ENCODE data around the gene TMEM247. TPM values are rescaled to one million over a fixed set of nuclear protein-coding genes. Genes with fewer than 3 reads are reported as not detected.

Gene TMEM247
- total and polyA plus RNA-seq, 2 experiments from 2014 or later = not detected

DNA sequence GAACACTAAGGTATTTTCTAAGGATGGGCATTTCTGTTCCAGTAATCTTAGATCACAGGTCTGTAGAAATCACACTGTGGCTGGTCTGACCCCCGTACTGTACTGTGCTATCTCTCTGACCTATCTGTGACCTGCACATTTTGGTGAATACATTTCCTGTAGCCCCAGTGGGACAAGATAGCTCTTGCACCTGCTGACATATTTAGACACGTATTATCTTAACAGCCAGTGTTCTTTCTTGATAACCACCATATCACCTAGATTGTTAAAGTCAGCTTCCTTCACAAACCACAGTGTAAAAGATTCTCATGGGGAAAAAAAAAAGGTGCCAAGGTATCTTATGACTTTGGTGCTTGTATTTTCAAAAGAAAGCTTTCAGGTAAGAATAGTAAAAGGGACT, 39.8 kb upstream of the TMEM247 start:
- TF ChIP-seq EZH2phosphoT487 (IDR thresholded peaks at IDR 0.05; ENCODE audit: low read depth, severe bottlenecking, unreplicated experiment) = no peak
- TF ChIP-seq, protein P1, sequence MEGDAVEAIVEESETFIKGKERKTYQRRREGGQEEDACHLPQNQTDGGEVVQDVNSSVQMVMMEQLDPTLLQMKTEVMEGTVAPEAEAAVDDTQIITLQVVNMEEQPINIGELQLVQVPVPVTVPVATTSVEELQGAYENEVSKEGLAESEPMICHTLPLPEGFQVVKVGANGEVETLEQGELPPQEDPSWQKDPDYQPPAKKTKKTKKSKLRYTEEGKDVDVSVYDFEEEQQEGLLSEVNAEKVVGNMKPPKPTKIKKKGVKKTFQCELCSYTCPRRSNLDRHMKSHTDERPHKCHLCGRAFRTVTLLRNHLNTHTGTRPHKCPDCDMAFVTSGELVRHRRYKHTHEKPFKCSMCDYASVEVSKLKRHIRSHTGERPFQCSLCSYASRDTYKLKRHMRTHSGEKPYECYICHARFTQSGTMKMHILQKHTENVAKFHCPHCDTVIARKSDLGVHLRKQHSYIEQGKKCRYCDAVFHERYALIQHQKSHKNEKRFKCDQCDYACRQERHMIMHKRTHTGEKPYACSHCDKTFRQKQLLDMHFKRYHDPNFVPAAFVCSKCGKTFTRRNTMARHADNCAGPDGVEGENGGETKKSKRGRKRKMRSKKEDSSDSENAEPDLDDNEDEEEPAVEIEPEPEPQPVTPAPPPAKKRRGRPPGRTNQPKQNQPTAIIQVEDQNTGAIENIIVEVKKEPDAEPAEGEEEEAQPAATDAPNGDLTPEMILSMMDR (IDR thresholded peaks at IDR 0.05; ENCODE audit: poor library complexity) = no peak
- TF ChIP-seq EZH2 (IDR thresholded peaks at IDR 0.05; ENCODE audit: borderline replicate concordance) = no peak
- Histone ChIP-seq H2AFZ (no peak overlapping the region), H3K4me2 (no peak overlapping the region), H4K20me1 (ENCODE audit: insufficient read depth, poor library complexity, severe bottlenecking) (no peaks in the 10 kb centered on the region), H3K4me3 (no peak overlapping the region), H3K36me3 (replicated peaks; ENCODE audit: insufficient read depth, low read depth) (no peaks in the 10 kb centered on the region), H3K27ac (no peak overlapping the region), H3K4me1 (ENCODE audit: insufficient read depth) (no peaks in the 10 kb centered on the region), H3K27me3 (no peaks in the 10 kb centered on the region), H3K9me3 (ENCODE audit: low read depth) (no peaks in the 10 kb centered on the region), H3K79me2 (no peaks in the 10 kb centered on the region), H3K9me2 (replicated peaks; ENCODE audit: insufficient read depth) (no peaks in the 10 kb centered on the region)
- DNase-seq (ENCODE audit: low spot score) = no peak
- WGBS (ENCODE audit: low lambda C conversion rate, missing lambda C conversion rate) = 39% methylated on average over 2 of the region's 2 CpGs

DNA sequence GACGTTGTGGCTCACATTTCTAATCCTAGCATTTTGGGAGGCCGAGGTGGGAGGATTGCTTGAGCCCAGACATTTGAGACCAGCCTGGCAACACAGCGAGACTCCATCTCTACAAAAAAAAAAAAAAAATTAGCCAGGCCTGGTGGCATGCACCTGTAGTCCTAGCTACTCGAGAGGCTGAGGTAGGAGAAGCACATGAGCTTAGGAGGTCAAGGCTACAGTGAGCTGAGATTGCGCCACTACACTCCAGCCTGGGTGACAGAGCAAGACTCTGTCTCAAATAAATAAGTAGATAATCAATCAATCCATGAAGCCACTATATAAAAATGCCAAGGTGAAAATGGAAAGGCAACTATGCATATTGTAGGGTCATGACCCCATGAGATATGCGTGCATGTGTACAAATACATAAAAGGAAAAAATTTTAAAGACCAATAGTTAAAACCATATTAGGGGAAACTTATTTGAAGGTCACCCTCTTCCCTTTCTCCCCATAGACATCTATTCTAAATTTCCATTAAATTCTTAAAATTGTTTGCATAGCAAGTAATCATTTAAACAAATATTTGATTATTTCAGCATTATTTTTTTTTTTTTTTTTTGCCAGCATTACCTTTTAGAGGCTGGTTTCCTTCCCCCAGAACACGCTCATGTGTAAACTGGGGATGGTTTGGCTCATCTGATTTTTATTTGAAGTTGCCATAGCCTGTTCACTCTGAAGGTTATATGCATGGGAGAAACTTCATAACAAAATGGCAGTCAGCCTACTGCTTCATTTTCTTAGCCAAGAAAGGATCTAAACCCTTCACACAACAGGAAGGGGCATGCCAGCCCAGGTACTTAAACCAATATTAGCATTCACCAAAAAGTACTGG, 37.3 kb upstream of the TMEM247 start:
- 90% methylated on average over 7 of the region's 7 CpGs for WGBS (ENCODE audit: low lambda C conversion rate, missing lambda C conversion rate)
- no peak for DNase-seq (ENCODE audit: low spot score)
- TF ChIP-seq, protein P1 (IDR thresholded peaks at IDR 0.05; ENCODE audit: poor library complexity) = no peak
- TF ChIP-seq EZH2 (IDR thresholded peaks at IDR 0.05; ENCODE audit: borderline replicate concordance) = no peak
- no peak for TF ChIP-seq EZH2phosphoT487 (IDR thresholded peaks at IDR 0.05; ENCODE audit: low read depth, severe bottlenecking, unreplicated experiment)
- Histone ChIP-seq H3K4me1 (ENCODE audit: insufficient read depth) (no peaks in the 10 kb centered on the region), H3K4me2 (no peak overlapping the region), H3K4me3 (no peak overlapping the region), H3K9me3 (ENCODE audit: low read depth) (no peaks in the 10 kb centered on the region), H3K79me2 (no peaks in the 10 kb centered on the region), H3K36me3 (replicated peaks; ENCODE audit: insufficient read depth, low read depth) (no peaks in the 10 kb centered on the region), H3K27me3 (no peaks in the 10 kb centered on the region), H3K27ac (no peak overlapping the region), H4K20me1 (ENCODE audit: insufficient read depth, poor library complexity, severe bottlenecking) (no peaks in the 10 kb centered on the region), H2AFZ (no peak overlapping the region), H3K9me2 (replicated peaks; ENCODE audit: insufficient read depth) (no peaks in the 10 kb centered on the region)

DNA sequence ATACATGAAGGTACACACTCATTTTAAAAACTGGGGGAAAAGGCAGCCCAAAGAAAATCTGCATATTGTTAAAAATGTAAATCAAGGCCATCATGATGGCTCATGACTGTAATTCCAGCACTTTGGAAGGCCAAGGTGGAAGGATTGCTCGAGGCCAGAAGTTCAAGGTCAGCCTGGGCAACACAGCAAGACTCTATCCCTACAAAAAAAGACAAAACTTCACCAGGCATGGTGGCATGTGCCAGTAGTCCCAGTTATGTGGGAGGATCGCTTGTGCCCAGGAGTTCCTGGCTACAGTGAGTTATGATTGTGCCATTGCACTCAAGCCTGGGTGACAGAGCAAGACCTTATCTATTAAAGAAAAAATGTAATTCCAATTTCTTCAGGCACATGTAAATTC, 34.6 kb upstream of the TMEM247 start:
- no peaks in the 10 kb centered on the region for H4K20me1 ChIP-seq (ENCODE audit: insufficient read depth, poor library complexity, severe bottlenecking)
- H3K4me3 ChIP-seq = no peak overlapping the region
- H2AFZ ChIP-seq = no peak overlapping the region
- no peak for DNase-seq (ENCODE audit: low spot score)
- H3K9me3 ChIP-seq (ENCODE audit: low read depth) = no peaks in the 10 kb centered on the region
- TF ChIP-seq EZH2 (IDR thresholded peaks at IDR 0.05; ENCODE audit: borderline replicate concordance) = no peak
- no peak for TF ChIP-seq EZH2phosphoT487 (IDR thresholded peaks at IDR 0.05; ENCODE audit: low read depth, severe bottlenecking, unreplicated experiment)
- TF ChIP-seq, protein P1 (IDR thresholded peaks at IDR 0.05; ENCODE audit: poor library complexity) = no peak
- no peaks in the 10 kb centered on the region for H3K36me3 ChIP-seq (replicated peaks; ENCODE audit: insufficient read depth, low read depth)
- H3K4me1 ChIP-seq (ENCODE audit: insufficient read depth) = no peaks in the 10 kb centered on the region
- no peaks in the 10 kb centered on the region for H3K9me2 ChIP-seq (replicated peaks; ENCODE audit: insufficient read depth)
- 87% methylated on average over 2 of the region's 2 CpGs for WGBS (ENCODE audit: low lambda C conversion rate, missing lambda C conversion rate)
- H3K27me3 ChIP-seq = no peaks in the 10 kb centered on the region
- no peaks in the 10 kb centered on the region for H3K79me2 ChIP-seq
- no peak overlapping the region for H3K4me2 ChIP-seq
- H3K27ac ChIP-seq = no peak overlapping the region
